Transverse colon (tissue), 4 donors: ENCODE measurements around the gene IL17RD.

Source experiments
- POLR2A ChIP-seq: fragments of 450-650 bp; IDR thresholded peaks from one replicate; pipeline ENCODE4 v1.6.1; 2016; ENCODE audit warnings: antibody characterized with exemption, mild to moderate bottlenecking, moderate library complexity
- POLR2AphosphoS5 ChIP-seq, 3 donors: sonication (generic); formaldehyde crosslinking; IDR thresholded peaks; one replicate each; pipeline ENCODE4 v1.6.1; 2016; ENCODE audit warnings: antibody characterized with exemption in 3 of 3
- TF ChIP-seq, protein P1 (sequence below), 5 experiments: fragments of 200-600 bp in 3 of 5; fragments of 450-650 bp in 2 of 5; sonication (generic) in 3 of 5; IDR thresholded peaks; 1 replicate in 2 of 5; 2 replicates in 3 of 5; pipeline ENCODE4 v1.5.1; 2016 to 2017; ENCODE audit warnings: antibody characterized with exemption in 5 of 5, inconsistent platforms in 3 of 5, mild to moderate bottlenecking in 2 of 5, moderate library complexity in 1 of 5

DNA sequence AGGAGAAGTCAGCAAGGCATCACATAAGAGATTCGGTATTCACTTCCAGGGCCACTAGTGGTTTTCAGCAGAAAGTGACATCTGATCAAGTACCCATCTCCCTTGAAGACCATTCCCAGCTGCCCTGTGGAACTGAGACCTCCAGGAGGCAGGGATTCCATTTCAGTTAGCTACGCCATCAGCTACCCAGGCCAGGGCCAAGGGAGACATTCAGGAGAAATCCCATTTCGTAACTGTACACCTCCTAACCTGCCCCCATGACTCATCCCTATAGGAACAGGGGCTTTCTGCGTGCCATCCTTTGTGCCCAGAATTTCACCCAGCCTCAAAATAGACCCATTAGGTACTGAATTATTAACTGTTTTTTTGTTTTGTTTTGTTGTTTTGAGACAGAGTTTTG lies 79.9 kb downstream of the IL17RD start:
- TF ChIP-seq, protein P1, sequence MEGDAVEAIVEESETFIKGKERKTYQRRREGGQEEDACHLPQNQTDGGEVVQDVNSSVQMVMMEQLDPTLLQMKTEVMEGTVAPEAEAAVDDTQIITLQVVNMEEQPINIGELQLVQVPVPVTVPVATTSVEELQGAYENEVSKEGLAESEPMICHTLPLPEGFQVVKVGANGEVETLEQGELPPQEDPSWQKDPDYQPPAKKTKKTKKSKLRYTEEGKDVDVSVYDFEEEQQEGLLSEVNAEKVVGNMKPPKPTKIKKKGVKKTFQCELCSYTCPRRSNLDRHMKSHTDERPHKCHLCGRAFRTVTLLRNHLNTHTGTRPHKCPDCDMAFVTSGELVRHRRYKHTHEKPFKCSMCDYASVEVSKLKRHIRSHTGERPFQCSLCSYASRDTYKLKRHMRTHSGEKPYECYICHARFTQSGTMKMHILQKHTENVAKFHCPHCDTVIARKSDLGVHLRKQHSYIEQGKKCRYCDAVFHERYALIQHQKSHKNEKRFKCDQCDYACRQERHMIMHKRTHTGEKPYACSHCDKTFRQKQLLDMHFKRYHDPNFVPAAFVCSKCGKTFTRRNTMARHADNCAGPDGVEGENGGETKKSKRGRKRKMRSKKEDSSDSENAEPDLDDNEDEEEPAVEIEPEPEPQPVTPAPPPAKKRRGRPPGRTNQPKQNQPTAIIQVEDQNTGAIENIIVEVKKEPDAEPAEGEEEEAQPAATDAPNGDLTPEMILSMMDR (IDR thresholded peaks at IDR 0.05): no peak
- TF ChIP-seq POLR2A (no peak), POLR2AphosphoS5 (IDR thresholded peaks at IDR 0.05) (no peak)
